Hepatocyte (in vitro differentiated cells): ENCODE data around the gene ARF6. TPM values are rescaled to one million over a fixed set of nuclear protein-coding genes. Genes with fewer than 3 reads are reported as not detected.
A peak's percentile ranks its signal among the peaks of the same experiment; 100 is the strongest.

Source experiments
- DNase-seq: peaks from one replicate; pipeline ENCODE4 v3.0.0-alpha.2; 2016; ENCODE audit warnings: low spot score
- H2AFZ ChIP-seq: fragments of 200-600 bp; sonication (generic); 2 replicates; pipeline ENCODE4 v1.6.0; 2016; ENCODE audit warnings: antibody characterized with exemption, mild to moderate bottlenecking
- H3K27ac ChIP-seq: fragments of 200-600 bp; sonication (generic); 2 replicates; pipeline ENCODE4 v1.5.1; 2016; ENCODE audit warnings: mild to moderate bottlenecking
- H3K27me3 ChIP-seq: fragments of 200-600 bp; sonication (generic); 2 replicates; pipeline ENCODE4 v1.6.1; 2016
- H3K36me3 ChIP-seq: fragments of 200-600 bp; sonication (generic); replicated peaks from 2 replicates; pipeline ENCODE4 v1.5.1; 2016; ENCODE audit warnings: low read depth; ENCODE audit not compliant: insufficient read depth
- H3K4me1 ChIP-seq: fragments of 200-600 bp; sonication (generic); 2 replicates; pipeline ENCODE4 v1.5.1; 2016; ENCODE audit warnings: mild to moderate bottlenecking, moderate library complexity; ENCODE audit not compliant: insufficient read depth
- H3K4me2 ChIP-seq: fragments of 200-600 bp; sonication (generic); 2 replicates; pipeline ENCODE4 v1.6.0; 2016
- H3K4me3 ChIP-seq: fragments of 200-600 bp; sonication (generic); 2 replicates; pipeline ENCODE4 v1.5.1; 2016; ENCODE audit warnings: mild to moderate bottlenecking
- H3K79me2 ChIP-seq: fragments of 200-600 bp; sonication (generic); 2 replicates; pipeline ENCODE4 v1.6.0; 2017; ENCODE audit warnings: mild to moderate bottlenecking
- H3K9me2 ChIP-seq: fragments of 200-600 bp; sonication (generic); replicated peaks from 2 replicates; pipeline ENCODE4 v1.6.0; 2017; ENCODE audit warnings: mild to moderate bottlenecking; ENCODE audit not compliant: insufficient read depth
- H3K9me3 ChIP-seq: fragments of 200-600 bp; sonication (generic); 2 replicates; pipeline ENCODE4 v1.5.1; 2016; ENCODE audit warnings: low read depth, mild to moderate bottlenecking
- H4K20me1 ChIP-seq: fragments of 200-600 bp; sonication (generic); 2 replicates; pipeline ENCODE4 v1.6.0; 2016; ENCODE audit warnings: mild to moderate bottlenecking; ENCODE audit not compliant: insufficient read depth, poor library complexity, severe bottlenecking
- EZH2 ChIP-seq: fragments of 200-600 bp; sonication (generic); IDR thresholded peaks from 2 replicates; pipeline ENCODE4 v1.6.1; 2016; ENCODE audit warnings: antibody characterized with exemption, mild to moderate bottlenecking, borderline replicate concordance
- EZH2phosphoT487 ChIP-seq: fragments of 200-600 bp; sonication (generic); IDR thresholded peaks from one replicate; pipeline ENCODE4 v1.6.1; 2018; ENCODE audit warnings: antibody characterized with exemption, mild to moderate bottlenecking, low read depth, moderate library complexity; ENCODE audit not compliant: unreplicated experiment, severe bottlenecking
- WGBS: methylation state at CpG from one replicate; pipeline ENCODE4 v1.1.6; 2016; ENCODE audit warnings: low lambda C conversion rate; ENCODE audit errors: missing lambda C conversion rate; 5-methylcytosine and 5-hydroxymethylcytosine counted together
- polyA plus RNA-seq: library from polyadenylated mRNA; unstranded; fragments of >200 nt; fragmentation: Nextera tagmentation; extraction: Ambion mirVana; gene quantifications from 2 replicates; pipeline ENCODE4 v1.2.1, GENCODE V29; 2016
- total RNA-seq: library from RNA; depleted of rRNA; stranded (reverse); fragments of >200 nt; gene quantifications from 2 replicates; pipeline ENCODE4 v1.2.3, GENCODE V29; 2014
- TF ChIP-seq, protein P1 (sequence below): fragments of 200-600 bp; sonication (generic); IDR thresholded peaks from 2 replicates; pipeline ENCODE4 v1.5.1; 2016; ENCODE audit warnings: antibody characterized with exemption, mild to moderate bottlenecking; ENCODE audit not compliant: poor library complexity

ARF6 gene
- total and polyA plus RNA-seq, 2 experiments from 2014 or later = 53.9 to 64.8 TPM

DNA sequence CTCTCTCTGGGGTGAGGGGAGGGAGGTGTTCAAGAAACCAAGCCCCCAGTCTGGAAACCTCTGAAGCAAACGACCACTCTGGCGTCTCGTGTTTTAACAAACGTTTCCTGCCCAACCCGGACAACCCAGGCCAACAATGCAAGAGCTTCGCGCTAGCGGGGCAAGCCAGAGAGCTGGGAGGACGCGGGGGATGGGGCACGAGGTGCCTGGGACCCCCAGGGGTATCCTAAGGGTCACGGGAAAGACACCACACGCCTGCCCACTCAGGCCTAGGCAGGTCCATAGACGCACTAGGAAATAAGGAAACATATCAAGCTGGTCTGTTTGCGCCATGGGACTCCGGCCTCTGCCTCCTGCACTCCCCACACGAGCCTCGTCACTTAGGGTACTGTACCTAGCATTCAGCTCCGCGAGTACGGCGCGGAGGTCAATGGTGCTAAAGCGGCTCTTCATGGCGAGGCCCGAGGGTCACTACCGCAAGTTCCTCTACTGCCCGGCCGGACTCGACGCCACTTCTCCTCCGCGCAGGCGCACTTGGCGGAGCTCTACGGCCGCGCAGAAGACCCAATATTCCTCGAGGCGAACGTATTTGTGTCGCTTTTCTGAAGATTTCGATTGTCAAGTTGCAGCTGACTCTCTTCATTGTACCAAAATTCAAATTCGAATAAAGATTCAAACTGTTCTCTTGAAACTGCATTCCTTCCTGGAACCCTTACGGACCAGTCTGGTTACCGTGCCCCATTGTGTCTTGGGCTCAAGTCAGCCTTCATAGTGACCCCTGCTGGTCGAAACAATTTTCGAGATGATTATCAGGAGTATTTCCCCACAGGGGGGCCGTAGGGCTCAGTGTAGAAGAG lies 40.4 kb upstream of the ARF6 start, which contains the start of gene NEMF:
NEMF (minus strand) TSS at position 488 of the 857 bp plus-strand sequence; CDS start at position 453, 35 bp downstream.
- under 1% methylated on average over 49 of the region's 49 CpGs for WGBS

DNA sequence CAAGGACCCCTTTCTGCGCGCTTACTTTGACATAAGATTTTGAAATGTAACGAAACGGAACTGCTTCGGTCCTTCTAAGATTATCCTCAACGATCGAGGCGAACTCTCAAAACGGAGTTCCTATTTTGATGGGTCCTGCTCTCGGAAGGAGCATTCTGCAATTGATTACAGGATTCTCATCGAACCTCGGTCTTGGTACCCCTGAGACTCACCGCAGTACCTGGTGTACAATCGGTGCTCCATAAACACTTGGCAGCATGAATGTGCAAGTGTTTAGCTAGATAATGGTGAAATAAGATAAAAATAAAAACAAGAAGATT lies 39.8 kb upstream of the ARF6 start:
- H3K4me3 ChIP-seq = peak overlapping the region; percentile 43
- no peaks in the 10 kb centered on the region for H3K27me3 ChIP-seq
- 8% methylated on average over 14 of the region's 14 CpGs for WGBS
- no peaks in the 10 kb centered on the region for H3K9me3 ChIP-seq
- H3K36me3 ChIP-seq = no peaks in the 10 kb centered on the region
- DNase-seq = no peak
- TF ChIP-seq EZH2 = no peak
- TF ChIP-seq, protein P1, sequence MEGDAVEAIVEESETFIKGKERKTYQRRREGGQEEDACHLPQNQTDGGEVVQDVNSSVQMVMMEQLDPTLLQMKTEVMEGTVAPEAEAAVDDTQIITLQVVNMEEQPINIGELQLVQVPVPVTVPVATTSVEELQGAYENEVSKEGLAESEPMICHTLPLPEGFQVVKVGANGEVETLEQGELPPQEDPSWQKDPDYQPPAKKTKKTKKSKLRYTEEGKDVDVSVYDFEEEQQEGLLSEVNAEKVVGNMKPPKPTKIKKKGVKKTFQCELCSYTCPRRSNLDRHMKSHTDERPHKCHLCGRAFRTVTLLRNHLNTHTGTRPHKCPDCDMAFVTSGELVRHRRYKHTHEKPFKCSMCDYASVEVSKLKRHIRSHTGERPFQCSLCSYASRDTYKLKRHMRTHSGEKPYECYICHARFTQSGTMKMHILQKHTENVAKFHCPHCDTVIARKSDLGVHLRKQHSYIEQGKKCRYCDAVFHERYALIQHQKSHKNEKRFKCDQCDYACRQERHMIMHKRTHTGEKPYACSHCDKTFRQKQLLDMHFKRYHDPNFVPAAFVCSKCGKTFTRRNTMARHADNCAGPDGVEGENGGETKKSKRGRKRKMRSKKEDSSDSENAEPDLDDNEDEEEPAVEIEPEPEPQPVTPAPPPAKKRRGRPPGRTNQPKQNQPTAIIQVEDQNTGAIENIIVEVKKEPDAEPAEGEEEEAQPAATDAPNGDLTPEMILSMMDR = no peak
- TF ChIP-seq EZH2phosphoT487 = no peak
- H3K79me2 ChIP-seq = peaks cover 45% of the 10 kb centered on the region
- peak overlapping the region; percentile 87 for H3K4me2 ChIP-seq
- peak overlapping the region; percentile 64 for H2AFZ ChIP-seq
- H4K20me1 ChIP-seq = no peaks in the 10 kb centered on the region
- peak overlapping the region; percentile 86 for H3K27ac ChIP-seq
- no peaks in the 10 kb centered on the region for H3K9me2 ChIP-seq
- peaks cover 10% of the 10 kb centered on the region for H3K4me1 ChIP-seq

More for the DNA sequence above, 40.4 kb upstream of the ARF6 start, which contains the start of gene NEMF:
- Histone ChIP-seq H3K27me3 (no peaks in the 10 kb centered on the region), H3K9me2 (no peaks in the 10 kb centered on the region), H3K4me3 (peak within 1 kb of the TSS; percentile 43), H4K20me1 (no peaks in the 10 kb centered on the region), H3K4me1 (peaks cover 10% of the 10 kb centered on the region), H3K4me2 (peak within 1 kb of the TSS; percentile 87), H3K79me2 (peaks cover 49% of the 10 kb centered on the region), H2AFZ (peak within 1 kb of the TSS; percentile 64), H3K27ac (peak within 1 kb of the TSS; percentile 86), H3K36me3 (no peaks in the 10 kb centered on the region), H3K9me3 (no peaks in the 10 kb centered on the region)
- TF ChIP-seq, protein P1 = peak; percentile 93
- no peak for TF ChIP-seq EZH2phosphoT487
- peak; percentile 94 for DNase-seq

DNA sequence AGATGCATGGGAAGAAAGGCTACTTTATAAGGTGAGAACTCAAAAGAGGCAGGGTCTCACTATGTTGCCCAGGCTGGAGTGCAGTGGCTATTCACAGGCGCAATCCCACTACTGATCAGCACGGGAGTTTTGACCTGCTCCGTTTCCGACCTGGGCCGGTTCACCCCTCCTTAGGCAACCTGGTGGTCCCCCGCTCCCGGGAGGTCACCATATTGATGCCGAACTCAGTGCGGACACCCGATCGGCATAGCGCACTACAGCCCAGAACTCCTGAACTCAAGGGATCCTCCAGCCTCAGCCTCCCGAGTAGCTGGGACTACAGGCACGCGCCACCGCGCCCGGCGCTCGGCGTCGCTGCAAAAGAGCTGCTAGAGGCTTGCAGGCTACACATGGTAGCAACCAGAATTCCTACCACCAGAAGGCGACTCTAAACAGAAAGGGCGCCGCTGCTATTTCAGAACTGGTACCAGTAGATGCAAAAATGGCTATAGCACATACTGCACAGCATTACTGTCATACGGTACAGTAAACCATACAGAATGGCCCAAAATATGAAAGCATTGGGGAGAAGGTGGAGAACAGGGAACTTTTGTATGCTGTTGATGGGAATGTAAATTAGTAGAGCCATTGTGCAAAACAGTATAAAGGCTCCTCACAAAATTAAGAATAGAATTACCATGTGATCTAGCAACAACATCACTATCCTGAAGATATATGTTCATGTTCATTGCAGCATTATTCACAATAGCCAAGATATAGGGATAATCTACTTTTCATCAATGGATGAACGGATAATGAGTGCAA lies 39.1 kb upstream of the ARF6 start:
- H3K4me1 ChIP-seq = peaks cover 10% of the 10 kb centered on the region
- no peak overlapping the region for H3K4me3 ChIP-seq
- DNase-seq = peak; percentile 87
- H3K9me2 ChIP-seq = no peaks in the 10 kb centered on the region
- peak overlapping the region; percentile 64 for H2AFZ ChIP-seq
- H3K9me3 ChIP-seq = no peaks in the 10 kb centered on the region
- H3K79me2 ChIP-seq = peaks cover 38% of the 10 kb centered on the region
- no peaks in the 10 kb centered on the region for H4K20me1 ChIP-seq
- peak overlapping the region; percentile 87 for H3K4me2 ChIP-seq
- whole genome bisulfite sequencing = 37% methylated on average over 25 of the region's 27 CpGs
- no peak for TF ChIP-seq EZH2phosphoT487
- TF ChIP-seq, protein P1 = peak; percentile 73
- H3K36me3 ChIP-seq = no peaks in the 10 kb centered on the region
- no peaks in the 10 kb centered on the region for H3K27me3 ChIP-seq
- H3K27ac ChIP-seq = peak overlapping the region; percentile 86
